Lower leg skin (tissue), 3 donors: ENCODE measurements around the gene LDHAL6B.

Experiments used
- POLR2A ChIP-seq, 2 donors: fragments of 450-650 bp; IDR thresholded peaks; one replicate each; pipeline ENCODE4 v1.6.1; 2016 to 2017; ENCODE audit warnings: antibody characterized with exemption in 2 of 2, mild to moderate bottlenecking in 1 of 2, moderate library complexity in 1 of 2
- TF ChIP-seq, protein P1 (sequence below), 3 donors: fragments of 450-650 bp; IDR thresholded peaks; one replicate each; pipeline ENCODE4 v1.5.1; 2016; ENCODE audit warnings: antibody characterized with exemption in 3 of 3, mild to moderate bottlenecking in 3 of 3, moderate library complexity in 2 of 3

DNA sequence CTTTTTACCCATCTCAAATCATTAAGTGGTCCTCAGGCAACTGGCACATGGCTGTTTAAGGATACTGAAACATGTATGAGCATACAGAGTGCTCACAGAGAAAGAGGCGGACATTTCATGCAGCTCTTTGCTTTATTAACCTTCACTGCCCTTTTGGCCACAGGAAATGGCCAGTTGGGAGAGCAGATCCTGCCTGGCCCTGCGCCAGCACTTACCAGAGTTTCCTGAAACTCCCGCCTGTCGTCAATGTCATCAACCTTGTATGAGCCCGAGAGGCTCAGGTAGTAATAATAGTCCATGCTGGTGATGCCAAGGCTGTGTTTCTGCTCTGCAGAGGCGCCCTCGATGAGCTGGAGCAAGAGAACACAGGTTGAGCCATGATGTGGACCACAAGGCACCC is 17.8 kb downstream of the LDHAL6B start:
- TF ChIP-seq, protein P1, sequence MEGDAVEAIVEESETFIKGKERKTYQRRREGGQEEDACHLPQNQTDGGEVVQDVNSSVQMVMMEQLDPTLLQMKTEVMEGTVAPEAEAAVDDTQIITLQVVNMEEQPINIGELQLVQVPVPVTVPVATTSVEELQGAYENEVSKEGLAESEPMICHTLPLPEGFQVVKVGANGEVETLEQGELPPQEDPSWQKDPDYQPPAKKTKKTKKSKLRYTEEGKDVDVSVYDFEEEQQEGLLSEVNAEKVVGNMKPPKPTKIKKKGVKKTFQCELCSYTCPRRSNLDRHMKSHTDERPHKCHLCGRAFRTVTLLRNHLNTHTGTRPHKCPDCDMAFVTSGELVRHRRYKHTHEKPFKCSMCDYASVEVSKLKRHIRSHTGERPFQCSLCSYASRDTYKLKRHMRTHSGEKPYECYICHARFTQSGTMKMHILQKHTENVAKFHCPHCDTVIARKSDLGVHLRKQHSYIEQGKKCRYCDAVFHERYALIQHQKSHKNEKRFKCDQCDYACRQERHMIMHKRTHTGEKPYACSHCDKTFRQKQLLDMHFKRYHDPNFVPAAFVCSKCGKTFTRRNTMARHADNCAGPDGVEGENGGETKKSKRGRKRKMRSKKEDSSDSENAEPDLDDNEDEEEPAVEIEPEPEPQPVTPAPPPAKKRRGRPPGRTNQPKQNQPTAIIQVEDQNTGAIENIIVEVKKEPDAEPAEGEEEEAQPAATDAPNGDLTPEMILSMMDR (IDR thresholded peaks at IDR 0.05): no peak
- no peak for TF ChIP-seq POLR2A (IDR thresholded peaks at IDR 0.05)
